Adipose tissue (tissue), 3 donors: ENCODE data around the gene HAGHL. TPM values are rescaled to one million over a fixed set of nuclear protein-coding genes. Genes with fewer than 3 reads are reported as not detected.
"Not testable (repeated sequence)": the region's sequence is repeated elsewhere in the genome, so short reads cannot be mapped to it uniquely, and the experiment has no call there.

Experiments used
- H3K27ac ChIP-seq: one replicate; pipeline ENCODE4 v1.5.1; 2013; ENCODE audit warnings: low read depth, low read length
- WGBS, 3 donors: extraction: QIAGEN DNeasy Blood & Tissue Kit; methylation state at CpG; one replicate each; pipeline ENCODE4 v1.1.7; 2013; 5-methylcytosine and 5-hydroxymethylcytosine counted together
- polyA plus RNA-seq, 3 donors: library from polyadenylated mRNA; stranded (reverse); fragments of 200-250 nt; gene quantifications; one replicate each; pipeline ENCODE4 v1.2.3, GENCODE V29; 2013
- donor health status: healthy with polysubstance abuse.
- donor health status: Bipolar disorder and iron deficiency.
- donor health status: healthy.

HAGHL gene
- polyA plus RNA-seq, 3 donors: 2.0 to 2.6 (median 2.5) TPM

DNA sequence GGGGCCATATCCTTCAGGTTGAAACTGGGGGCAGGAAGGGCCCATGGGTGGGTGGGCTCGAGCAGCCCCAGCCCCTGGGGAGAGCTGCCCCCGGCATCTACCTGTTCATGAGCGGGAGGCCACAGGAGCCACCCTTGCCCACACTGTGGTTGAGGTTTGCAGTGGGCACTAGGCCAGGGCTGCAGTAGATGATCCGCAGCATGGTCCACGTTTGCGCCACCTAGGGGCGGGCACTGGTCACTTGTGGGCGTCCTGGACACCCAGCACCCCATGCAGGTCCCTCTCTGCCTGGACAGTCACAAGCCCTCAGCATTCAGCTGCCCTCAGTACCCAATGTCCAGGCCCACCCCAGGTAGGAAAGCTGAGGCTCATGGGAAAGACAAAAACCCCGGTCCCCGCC lies 40.9 kb upstream of the HAGHL start:
- no peak overlapping the region for H3K27ac ChIP-seq
- 56 to 74% (median 61%) methylated on average over 10 of the region's 10 CpGs for WGBS, 3 donors

GRCh38 chr16:686459-687260 lies 40.2 kb upstream of the HAGHL start:
- 91 to 96% (median 94%) methylated on average over 51 of the region's 51 CpGs for WGBS, 3 donors

GRCh38 chr16:687499-687898 lies 39.4 kb upstream of the HAGHL start:
- no peak overlapping the region for H3K27ac ChIP-seq
- 91 to 96% (median 91%) methylated on average over 19 of the region's 19 CpGs for WGBS, 3 donors

More at GRCh38 chr16:686459-687260, 40.2 kb upstream of the HAGHL start:
- H3K27ac ChIP-seq: no peak overlapping the region

GRCh38 chr16:689175-689897 lies 37.6 kb upstream of the HAGHL start:
- WGBS, 3 donors: 74 to 84% (median 80%) methylated on average over 26 of the region's 26 CpGs
- no peak overlapping the region for H3K27ac ChIP-seq

- 78 to 88% (median 87%) methylated on average over 16 of the region's 16 CpGs for whole genome bisulfite sequencing, 3 donors
- H3K27ac ChIP-seq: not testable (repeated sequence)
These were observed 35.7 kb upstream of the HAGHL start for GRCh38 chr16:691242-691641.

GRCh38 chr16:692356-693108 lies 34.4 kb upstream of the HAGHL start:
- no peak overlapping the region for H3K27ac ChIP-seq
- WGBS, 3 donors: 60 to 77% (median 71%) methylated on average over 10 of the region's 10 CpGs

- WGBS, 3 donors: 34 to 39% (median 36%) methylated on average over 19 to 22 of the region's 22 CpGs
- H3K27ac ChIP-seq: no peak overlapping the region
These were observed 33.5 kb upstream of the HAGHL start for GRCh38 chr16:693364-693763.

GRCh38 chr16:693766-694165 lies 33.1 kb upstream of the HAGHL start:
- WGBS, 3 donors: 5 to 7% (median 7%) methylated on average over 16 to 36 of the region's 37 CpGs
- no peak overlapping the region for H3K27ac ChIP-seq

DNA sequence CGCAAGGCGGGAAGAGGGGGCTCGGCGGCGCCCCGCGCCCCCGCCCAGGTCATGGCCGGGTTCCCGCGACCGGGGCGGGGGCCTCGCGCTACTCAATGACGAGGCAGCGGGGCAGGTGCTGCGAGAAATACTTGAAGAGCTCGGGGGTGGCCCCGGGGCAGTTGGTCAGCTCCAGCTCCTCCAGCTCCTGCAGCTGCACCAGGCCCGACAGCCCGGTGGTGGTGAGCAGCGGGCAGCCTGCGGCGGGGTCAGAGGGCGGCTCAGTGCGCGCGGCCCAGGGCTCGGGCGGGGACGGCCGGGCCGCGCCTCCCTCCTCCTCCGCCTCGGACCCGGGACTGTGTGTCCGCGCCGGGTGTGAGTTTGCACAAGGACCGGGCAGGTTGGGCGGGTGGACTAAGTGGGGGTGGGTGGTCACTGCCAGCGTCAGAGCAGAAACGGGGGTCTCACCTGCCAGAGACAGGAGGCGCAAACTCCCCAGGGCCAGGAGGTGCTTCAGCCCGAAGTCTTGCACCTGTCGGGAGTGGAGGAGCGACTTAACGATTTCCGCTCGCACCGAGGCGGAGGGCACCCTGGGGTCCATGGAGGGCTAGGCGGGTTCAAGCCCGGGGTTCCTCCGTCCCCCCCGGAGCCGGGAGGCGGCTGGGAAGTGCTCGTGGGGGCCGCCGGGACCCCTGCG lies 32.6 kb upstream of the HAGHL start:
- H3K27ac ChIP-seq: no peak overlapping the region
- 2 to 5% (median 3%) methylated on average over 51 to 64 of the region's 64 CpGs for WGBS, 3 donors

DNA sequence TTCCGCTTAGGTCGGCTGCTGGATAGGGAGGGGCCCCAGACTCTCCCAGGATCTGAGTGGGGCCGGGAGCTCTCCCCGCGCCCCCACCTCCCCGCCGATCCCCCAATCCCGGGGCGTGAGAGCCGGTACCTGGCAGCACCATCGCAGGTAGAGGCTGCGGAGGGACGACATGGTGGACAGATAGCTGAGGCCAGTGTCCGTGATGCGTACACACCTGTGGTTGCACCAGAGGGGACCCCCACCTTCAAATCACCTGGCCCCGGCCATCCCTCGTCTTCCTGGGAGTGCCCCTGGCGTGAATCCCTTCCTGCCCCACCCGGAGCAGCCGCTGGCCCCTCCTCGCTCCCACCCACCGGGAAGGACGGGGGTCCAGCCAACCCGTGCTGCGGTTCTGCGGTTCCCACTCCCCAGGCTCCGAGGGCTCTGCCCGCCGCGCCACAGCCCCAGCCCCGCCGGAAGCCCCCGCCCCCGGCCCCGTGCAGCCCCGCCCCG lies 32.0 kb upstream of the HAGHL start:
- no peak overlapping the region for H3K27ac ChIP-seq
- 2 to 3% (median 3%) methylated on average over 23 to 37 of the region's 37 CpGs for WGBS, 3 donors

GRCh38 chr16:695355-696089 lies 31.4 kb upstream of the HAGHL start:
- H3K27ac ChIP-seq: no peak overlapping the region
- 2 to 4% (median 3%) methylated on average over 68 to 71 of the region's 71 CpGs for WGBS, 3 donors

DNA sequence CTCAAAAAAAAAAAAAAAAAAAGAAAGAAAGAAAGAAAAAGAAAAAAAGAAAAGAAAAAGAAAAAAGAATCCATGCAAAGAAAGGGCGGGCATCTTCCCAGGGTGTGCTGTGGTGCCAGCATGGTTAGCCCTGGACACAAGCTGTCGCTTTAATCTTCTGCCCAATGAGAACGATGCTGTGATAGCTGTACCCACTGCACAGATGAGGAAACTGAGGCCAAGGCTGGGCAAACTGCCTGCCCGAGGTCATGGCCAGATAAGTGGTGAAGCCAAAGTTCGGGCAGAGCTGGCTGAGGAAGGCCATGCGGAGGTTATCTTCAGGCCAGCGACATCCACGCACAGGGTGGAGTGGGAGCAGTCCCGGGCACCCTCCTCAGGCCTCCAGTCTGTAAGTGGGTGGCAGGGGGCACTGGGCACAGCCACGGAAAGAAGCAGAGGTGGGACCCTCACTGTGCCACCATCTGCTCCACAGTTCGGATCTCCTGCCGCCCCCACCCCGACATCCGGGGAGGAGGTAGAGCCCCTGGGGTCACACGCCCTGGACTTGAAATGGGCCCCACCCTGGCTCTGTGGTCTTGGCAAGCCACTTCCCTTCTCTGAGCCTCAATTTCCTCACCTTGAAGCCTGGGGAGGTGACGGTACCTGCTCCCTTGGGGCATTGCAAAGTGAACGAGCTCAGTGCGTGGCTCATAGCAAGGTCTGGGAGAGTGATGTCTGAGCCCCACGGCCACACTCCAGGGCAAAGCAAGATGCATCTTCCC lies 27.8 kb upstream of the HAGHL start:
- no peak overlapping the region for H3K27ac ChIP-seq
- 70 to 79% (median 72%) methylated on average over 19 of the region's 19 CpGs for WGBS, 3 donors

DNA sequence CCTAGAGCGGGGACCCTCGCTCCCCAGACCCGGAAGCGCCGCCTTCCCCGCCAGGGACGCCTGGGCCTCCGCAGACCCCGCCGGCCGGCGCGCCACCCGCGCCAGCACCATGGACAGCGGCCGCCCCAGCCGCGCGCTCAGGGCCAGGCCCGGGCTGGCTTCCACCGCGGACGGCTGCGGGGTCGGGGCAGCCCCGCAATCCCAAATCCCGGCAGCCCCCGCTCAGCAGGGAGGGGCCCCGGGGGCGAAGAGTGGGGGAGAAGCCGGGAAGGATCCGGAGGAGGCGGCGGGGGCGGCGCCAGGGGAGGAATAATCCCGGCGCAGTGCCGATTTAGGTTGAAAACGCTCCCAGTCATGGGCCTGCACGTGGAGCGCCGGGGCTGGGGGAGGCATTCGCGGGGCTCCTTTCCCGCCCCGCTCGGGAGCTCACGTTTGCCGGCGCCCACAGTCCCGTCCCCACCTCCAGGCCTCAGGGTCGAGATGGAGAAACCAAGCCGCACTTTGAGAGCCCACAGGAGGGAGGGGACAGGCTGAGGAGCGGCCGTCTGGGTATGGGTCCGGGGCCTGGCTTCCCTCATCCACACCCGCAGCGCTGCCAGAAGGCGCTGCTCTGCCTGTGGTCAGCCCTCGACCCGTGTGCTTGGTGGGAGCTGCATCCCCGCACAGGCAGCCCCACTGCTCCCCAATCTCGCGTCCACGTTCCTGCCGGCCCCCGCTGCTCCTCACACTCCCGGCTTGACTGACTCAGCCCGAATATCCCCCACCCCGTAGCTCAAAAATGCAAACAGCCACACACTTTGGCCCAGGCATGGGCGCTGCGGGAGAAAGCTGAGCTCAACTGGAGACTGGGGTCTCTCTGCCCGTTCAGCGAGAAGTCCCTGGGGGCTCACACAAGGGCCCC lies 26.0 kb upstream of the HAGHL start:
- WGBS, 3 donors: 4 to 7% (median 7%) methylated on average over 59 to 76 of the region's 76 CpGs
- H3K27ac ChIP-seq: no peak overlapping the region

GRCh38 chr16:702341-702740 lies 24.6 kb upstream of the HAGHL start:
- WGBS, 3 donors: 78 to 85% (median 84%) methylated on average over 19 of the region's 19 CpGs
- no peak overlapping the region for H3K27ac ChIP-seq

DNA sequence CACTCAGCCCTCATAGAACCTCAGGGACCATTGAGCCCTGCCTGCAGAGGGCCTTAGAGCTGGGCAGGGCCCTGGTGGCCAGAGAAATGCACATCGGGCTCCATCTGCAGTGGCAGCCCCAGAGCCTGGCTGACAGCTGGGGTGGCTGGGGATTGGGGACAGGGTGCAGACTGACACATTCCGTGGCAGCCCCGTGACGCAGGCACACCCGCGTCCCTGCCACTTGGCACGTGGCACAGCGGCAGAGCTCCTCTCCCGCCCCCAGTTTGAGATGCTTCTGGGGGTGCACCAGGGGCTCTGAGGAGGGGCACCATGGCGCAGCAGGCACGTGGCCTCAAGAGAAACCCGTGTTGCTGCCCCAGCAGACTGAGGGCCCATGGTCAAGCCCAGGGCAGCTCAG lies 23.5 kb upstream of the HAGHL start:
- H3K27ac ChIP-seq: no peak overlapping the region
- WGBS, 3 donors: 73 to 82% (median 81%) methylated on average over 12 of the region's 12 CpGs

DNA sequence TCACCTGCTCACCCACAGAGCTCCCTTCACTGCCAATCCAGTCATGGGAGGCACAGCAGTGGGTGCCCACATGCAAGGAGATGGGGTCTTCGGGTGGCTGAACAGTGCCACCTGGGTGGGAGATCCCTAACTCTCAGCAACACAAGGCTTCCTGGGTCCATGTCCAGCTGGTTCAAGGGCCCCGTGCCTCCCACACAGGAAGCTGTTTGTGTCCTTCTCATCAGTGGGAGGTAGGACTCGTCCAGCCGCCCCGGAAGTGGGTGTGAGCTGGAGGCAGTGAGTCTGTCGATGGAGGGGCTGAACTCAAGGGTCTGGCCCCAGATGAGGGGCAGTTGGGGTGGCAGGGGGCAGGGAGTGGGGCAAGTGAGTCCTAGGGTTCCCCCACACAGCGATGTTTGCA lies 22.9 kb upstream of the HAGHL start:
- no peak overlapping the region for H3K27ac ChIP-seq
- WGBS, 3 donors: 62 to 67% (median 63%) methylated on average over 7 of the region's 7 CpGs
